Nephron progenitor cell (in vitro differentiated cells): ENCODE measurements around the gene PLCH1.

Experiments
- DNase-seq: peaks from one replicate; pipeline ENCODE4 v3.0.0; 2021
- H3K27ac Mint-ChIP-seq: 2 replicates; pipeline ENCODE4 v1.8.0; 2021; ENCODE audit warnings: mild to moderate bottlenecking, moderate library complexity, mixed read lengths
- H3K27me3 Mint-ChIP-seq: 2 replicates; pipeline ENCODE4 v1.8.0; 2021; ENCODE audit warnings: mild to moderate bottlenecking, low read depth, mixed read lengths; ENCODE audit not compliant: poor library complexity
- H3K36me3 Mint-ChIP-seq: 2 replicates; pipeline ENCODE4 v1.8.0; 2021; ENCODE audit warnings: low read depth, mixed read lengths
- H3K4me1 Mint-ChIP-seq: 2 replicates; pipeline ENCODE4 v1.8.0; 2021; ENCODE audit warnings: mixed read lengths
- H3K4me3 Mint-ChIP-seq: 2 replicates; pipeline ENCODE4 v1.8.0; 2021; ENCODE audit warnings: mild to moderate bottlenecking, moderate library complexity, mixed read lengths
- H3K9me3 Mint-ChIP-seq: 2 replicates; pipeline ENCODE4 v1.8.0; 2021; ENCODE audit warnings: mild to moderate bottlenecking, moderate library complexity, mixed read lengths
- CTCF ChIP-seq: fragments of 200-600 bp; sonication (generic); IDR thresholded peaks from 2 replicates; pipeline ENCODE4 v1.5.0; 2021; ENCODE audit warnings: antibody characterized with exemption

Gene PLCH1

GRCh38 chr3:155549087-155549486 is 195.8 kb downstream of the PLCH1 start:
- Mint-ChIP-seq H3K9me3 (peaks cover 16% of the 10 kb centered on the region), H3K4me1 (peaks cover 11% of the 10 kb centered on the region), H3K36me3 (peaks cover 47% of the 10 kb centered on the region), H3K27me3 (no peaks in the 10 kb centered on the region), H3K27ac (no peak overlapping the region), H3K4me3 (no peak overlapping the region)
- no peak for TF ChIP-seq CTCF
- no peak for DNase-seq

- no peak for TF ChIP-seq CTCF
- H3K4me1 Mint-ChIP-seq: peaks cover 11% of the 10 kb centered on the region
- no peak for DNase-seq
- H3K27me3 Mint-ChIP-seq: no peaks in the 10 kb centered on the region
- peaks cover 45% of the 10 kb centered on the region for H3K36me3 Mint-ChIP-seq
- peaks cover 23% of the 10 kb centered on the region for H3K9me3 Mint-ChIP-seq
- H3K27ac Mint-ChIP-seq: no peak overlapping the region
- H3K4me3 Mint-ChIP-seq: no peak overlapping the region
Measured at GRCh38 chr3:155548195-155548594, 196.7 kb downstream of the PLCH1 start.

- TF ChIP-seq CTCF: no peak
- H3K4me3 Mint-ChIP-seq: no peak overlapping the region
- H3K9me3 Mint-ChIP-seq: peaks cover 84% of the 10 kb centered on the region
- DNase-seq: no peak
- H3K27ac Mint-ChIP-seq: no peak overlapping the region
- no peaks in the 10 kb centered on the region for H3K27me3 Mint-ChIP-seq
- no peaks in the 10 kb centered on the region for H3K4me1 Mint-ChIP-seq
- peaks cover 96% of the 10 kb centered on the region for H3K36me3 Mint-ChIP-seq
Measured at GRCh38 chr3:155535098-155535497, 209.8 kb downstream of the PLCH1 start.

GRCh38 chr3:155528579-155528978 is 216.3 kb downstream of the PLCH1 start:
- H3K36me3 Mint-ChIP-seq: peaks cover 69% of the 10 kb centered on the region
- no peaks in the 10 kb centered on the region for H3K27me3 Mint-ChIP-seq
- H3K9me3 Mint-ChIP-seq: peaks cover 28% of the 10 kb centered on the region
- no peak for TF ChIP-seq CTCF
- H3K4me1 Mint-ChIP-seq: peaks cover 4% of the 10 kb centered on the region
- no peak for DNase-seq
- H3K27ac Mint-ChIP-seq: no peak overlapping the region
- H3K4me3 Mint-ChIP-seq: no peak overlapping the region

GRCh38 chr3:155525324-155525833 is 219.5 kb downstream of the PLCH1 start:
- no peak overlapping the region for H3K4me3 Mint-ChIP-seq
- H3K4me1 Mint-ChIP-seq: peaks cover 4% of the 10 kb centered on the region
- DNase-seq: no peak

More at GRCh38 chr3:155525324-155525833, 219.5 kb downstream of the PLCH1 start:
- peaks cover 1% of the 10 kb centered on the region for H3K9me3 Mint-ChIP-seq
- no peak for TF ChIP-seq CTCF
- peaks cover 54% of the 10 kb centered on the region for H3K36me3 Mint-ChIP-seq
- H3K27ac Mint-ChIP-seq: no peak overlapping the region
- no peaks in the 10 kb centered on the region for H3K27me3 Mint-ChIP-seq
